HG02588 (cell line): Measurements from ENCODE around the gene USP6NL.
"Not testable (repeated sequence)": the region's sequence is repeated elsewhere in the genome, so short reads cannot be mapped to it uniquely, and the experiment has no call there.

Experiments used
- ATAC-seq: cut with Tn5 transposase; IDR thresholded peaks from one replicate; pipeline ENCODE4 v1.9.1; 2021; ENCODE audit warnings: mild to moderate bottlenecking, moderate library complexity; ENCODE audit not compliant: unreplicated experiment

USP6NL gene

DNA sequence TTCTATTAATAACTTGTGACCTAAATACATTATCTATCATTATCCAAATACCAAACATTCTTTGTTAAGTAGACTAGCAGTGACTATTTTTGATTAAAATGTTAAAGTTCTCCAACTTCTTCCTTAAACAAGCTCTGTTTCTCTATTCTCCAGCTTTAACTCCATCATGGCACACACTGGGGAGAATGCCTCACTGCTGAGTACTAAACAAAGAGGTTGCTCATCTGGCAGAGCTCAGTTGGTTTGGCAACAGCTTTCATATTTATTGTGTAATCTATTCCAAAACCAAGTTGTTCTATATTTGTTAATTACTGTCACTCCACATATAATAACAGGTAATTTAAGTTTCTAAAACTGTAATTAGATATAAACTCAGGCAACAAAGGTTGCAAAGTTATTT is 89.6 kb downstream of the USP6NL start:
- ATAC-seq, result no peak

DNA sequence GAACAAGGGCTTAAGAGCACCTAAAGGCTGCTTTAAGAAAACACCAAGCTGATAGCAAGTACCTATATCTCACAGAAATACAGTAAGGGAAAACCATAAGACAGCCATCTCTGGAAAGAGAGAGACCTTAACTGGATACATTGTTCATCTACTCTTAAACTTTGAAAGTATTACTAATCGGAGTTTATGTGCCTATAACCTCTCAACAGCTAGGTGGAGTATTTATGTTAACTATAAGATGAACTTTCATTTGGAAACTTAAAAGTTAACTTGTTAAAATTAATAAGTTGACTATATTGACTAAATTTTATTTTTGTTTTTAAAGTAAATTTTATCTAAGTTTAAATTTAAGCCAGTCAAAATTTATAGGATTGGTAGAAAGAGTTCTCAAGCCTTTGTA is 90.6 kb downstream of the USP6NL start:
- ATAC-seq, result no peak

DNA sequence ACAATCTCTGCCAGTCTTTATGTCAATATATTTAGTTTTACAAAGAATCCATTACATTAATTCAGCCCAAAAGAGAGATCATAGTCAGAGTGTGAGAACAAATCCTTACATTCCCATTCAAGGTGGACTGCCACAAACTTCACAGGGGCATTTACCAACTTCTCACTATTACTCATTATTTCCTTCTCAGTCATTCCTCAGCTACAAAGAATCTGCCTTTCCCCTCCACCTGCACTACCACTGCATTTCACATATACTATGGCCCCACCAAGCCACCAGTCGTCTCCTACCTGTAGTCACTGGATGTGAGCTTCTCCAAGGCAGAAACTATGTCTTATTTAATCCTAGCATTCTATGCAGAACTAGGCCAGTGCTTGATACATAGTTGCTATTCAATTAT is 94.3 kb downstream of the USP6NL start:
- ATAC-seq, result peak; percentile 59

- peak; percentile 66 for ATAC-seq
These were observed 95.1 kb downstream of the USP6NL start for GRCh38 chr10:11516431-11516746.

DNA sequence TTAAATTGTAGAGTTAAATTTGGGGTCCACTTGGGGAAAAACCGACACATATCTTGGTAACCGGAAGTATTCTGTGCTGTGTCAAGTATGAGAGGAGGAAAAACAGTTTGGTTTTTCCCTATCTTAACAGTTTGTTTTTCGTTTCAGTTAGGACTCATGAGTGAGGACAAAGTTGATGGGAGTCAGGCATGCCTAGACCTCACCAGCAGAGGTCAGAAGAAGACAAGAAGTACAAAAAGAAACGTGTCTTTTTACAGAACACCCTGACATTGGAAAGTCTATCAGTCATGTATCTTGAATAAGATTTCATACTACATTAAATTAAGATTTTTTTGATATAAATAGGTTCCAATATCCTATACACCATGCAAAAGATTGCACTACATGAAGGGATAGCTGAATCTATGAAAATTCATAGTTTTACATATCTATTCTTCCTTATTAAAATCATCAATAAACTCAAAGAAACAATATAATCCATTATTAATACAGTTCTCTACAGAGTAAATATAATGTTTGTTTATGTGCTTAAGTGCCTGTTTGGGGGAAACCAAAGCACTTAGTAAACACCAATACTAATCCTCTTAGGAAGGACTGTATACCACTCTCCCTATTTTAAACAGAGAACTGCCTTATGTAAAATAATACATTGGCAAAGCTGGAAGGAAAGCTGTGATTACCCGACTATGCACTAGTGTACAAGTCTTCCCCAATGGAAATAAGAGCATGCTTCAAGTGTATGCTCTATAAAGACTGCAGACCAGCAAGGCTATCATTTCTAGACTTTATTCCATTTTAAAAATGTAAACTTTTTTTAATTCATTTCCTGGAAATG is 95.6 kb downstream of the USP6NL start:
- ATAC-seq, result peak; percentile 13

DNA sequence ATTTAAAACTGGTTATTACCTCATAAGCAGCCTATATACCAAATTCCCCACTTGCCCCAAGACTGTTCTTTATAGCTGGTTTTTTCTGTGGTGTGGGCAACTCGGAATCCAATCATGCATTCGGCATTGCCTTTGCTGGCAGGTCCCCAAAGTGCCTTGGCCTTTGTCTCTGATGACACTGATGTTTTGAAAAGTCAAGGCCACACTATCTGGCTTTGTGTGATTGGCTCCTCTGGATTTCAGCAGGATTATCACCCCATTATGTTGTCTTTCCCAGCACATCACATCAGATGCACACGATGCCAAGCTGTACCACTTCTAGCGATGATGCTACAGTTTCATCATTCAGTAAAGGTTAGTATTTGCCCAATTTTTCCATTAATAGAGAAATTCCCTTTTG is 97.7 kb downstream of the USP6NL start:
- ATAC-seq, result no peak

- ATAC-seq, result no peak
These were observed 98.9 kb downstream of the USP6NL start for GRCh38 chr10:11512596-11512995.

- no peak for ATAC-seq
These were observed 100.1 kb downstream of the USP6NL start for GRCh38 chr10:11511321-11511720.

DNA sequence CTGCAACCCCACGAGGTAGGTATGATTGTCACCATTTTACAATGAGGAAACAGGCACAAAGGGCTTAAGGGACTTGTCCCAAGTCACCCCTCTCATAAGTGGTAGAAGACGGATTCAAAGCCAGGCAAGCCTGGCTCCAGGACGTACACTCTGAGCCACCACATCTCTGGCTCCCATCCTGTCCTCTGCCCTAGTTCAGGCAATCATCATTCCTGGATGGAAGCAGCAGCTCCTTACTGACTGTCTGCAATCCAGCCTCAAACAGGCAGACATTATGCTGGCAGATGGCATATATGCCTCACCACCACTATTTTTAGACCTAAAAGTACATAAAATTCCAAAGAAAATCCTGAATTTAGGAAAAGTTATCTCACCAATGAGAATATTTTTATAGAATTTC is 100.7 kb downstream of the USP6NL start:
- ATAC-seq, result no peak

GRCh38 chr10:11510281-11510680 is 101.2 kb downstream of the USP6NL start:
- ATAC-seq, result no peak

DNA sequence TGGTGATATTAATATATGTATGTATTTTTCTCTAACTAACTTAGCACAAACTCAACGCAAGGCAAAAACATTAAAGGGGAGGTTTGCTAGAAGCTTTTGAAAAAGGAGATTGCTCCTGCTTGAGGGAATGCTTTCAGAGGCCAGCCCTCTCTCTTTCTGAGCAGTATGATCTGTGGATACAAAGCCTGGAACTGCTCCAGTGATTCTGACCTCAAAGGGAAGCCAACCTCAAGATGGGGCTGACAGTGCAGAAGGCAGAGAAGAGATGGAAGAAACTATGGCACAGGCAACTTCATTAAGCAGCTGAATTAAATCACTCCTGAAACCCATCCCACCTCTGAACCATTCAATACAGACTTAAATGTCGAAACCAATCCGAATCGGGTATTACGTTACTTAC is 102.4 kb downstream of the USP6NL start:
- no peak for ATAC-seq

- no peak for ATAC-seq
These were observed 105.1 kb downstream of the USP6NL start for GRCh38 chr10:11506247-11506789.

DNA sequence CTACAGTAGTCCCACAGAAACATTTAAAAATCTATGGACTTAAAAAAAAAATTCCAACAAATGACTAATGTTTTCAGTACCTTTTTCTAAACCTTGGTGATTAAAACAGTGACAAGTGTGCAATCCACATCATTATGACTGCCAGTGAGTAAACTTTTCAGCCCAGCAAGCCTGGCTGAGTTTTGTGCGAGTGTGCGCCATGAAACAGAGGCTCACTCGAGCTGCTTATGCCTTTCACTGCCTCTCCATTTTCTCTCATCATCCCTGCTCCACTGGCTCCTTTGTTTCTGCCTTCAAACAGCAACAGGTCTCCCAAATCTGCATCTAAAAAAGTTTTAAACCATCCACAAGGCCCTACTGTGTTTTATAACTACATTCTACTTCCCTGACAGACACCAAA is 105.8 kb downstream of the USP6NL start:
- no peak for ATAC-seq

DNA sequence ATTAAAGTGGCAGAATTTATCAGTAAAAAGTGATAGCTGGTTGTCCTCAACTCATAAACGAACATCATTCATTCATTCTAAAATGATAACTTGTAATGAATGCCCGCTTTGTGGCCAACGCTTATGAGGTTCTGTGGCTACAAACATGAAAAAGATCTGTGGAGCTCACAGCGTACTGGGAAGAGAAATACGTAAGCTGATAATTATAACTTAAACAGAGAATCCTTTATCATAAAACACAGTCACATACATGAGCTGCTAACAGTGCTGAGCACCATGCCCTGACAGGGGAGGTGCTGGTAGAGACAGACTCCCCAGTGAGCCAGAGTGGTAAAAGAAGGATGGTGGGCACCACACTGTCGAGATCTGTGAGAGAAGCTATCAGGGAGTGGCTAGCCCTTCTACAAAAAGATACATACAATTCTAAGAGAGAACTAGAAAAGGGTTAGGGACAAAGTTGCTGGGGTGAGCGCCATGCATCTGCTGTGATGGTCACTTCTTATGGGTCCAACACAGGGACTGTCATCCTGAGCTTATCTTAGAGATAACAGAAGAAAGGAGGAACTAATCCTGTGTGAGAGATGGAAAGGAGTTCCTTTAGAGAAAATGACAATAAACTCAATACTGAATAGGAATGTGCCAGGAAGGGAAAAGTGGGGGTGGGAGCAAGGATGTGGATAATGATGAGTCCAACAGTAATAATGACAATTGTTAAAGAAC is 106.7 kb downstream of the USP6NL start:
- ATAC-seq, result no peak

DNA sequence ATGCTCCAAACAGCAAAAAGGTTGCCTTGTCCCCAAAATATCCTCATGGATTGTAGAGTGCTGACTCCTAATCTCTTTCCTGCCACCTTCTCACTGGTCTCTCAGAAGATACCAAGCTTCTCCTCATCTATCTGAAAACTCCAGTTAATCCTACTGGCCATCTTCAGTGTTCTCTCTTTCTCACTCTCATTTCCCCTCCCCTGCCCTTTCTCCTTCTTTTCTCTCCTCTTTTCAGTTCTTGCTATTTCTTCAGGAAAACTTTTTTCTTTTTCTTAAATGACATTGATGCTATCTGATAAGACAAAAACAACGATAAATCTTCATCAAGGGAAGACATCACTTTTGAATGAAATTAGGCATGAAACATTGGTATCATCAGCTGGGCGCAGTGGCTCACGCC is 109.8 kb downstream of the USP6NL start:
- no peak for ATAC-seq

DNA sequence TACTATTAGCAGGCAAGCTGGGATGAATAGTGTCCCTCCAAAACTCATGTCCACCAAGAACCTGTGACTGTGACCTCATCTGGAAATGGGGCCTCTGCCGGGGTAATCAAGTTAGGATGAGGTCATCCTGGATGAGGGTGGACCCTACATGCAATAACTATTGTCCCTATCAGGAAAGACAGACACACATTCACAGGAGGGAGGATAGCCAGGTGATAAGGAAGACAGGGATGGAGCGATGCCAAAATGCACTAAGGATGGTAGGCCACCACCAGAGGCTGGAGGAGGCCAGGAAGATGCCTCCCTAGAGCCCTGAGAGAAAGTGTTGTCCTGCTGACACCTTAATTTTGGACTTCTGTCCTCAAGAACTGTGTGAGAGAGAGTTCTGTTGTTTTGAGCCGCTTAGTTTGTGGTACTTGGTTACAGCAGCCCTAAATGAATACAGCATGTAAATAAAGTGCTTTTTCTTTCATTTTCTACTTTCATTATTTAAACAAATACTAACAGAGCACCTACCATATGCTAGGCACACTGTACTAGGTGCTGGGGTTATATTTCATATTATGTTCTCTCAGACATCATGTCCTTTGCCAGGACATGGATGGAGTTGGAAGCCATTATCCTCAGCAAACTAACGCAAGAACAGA is 111.9 kb downstream of the USP6NL start:
- ATAC-seq, result no peak

DNA sequence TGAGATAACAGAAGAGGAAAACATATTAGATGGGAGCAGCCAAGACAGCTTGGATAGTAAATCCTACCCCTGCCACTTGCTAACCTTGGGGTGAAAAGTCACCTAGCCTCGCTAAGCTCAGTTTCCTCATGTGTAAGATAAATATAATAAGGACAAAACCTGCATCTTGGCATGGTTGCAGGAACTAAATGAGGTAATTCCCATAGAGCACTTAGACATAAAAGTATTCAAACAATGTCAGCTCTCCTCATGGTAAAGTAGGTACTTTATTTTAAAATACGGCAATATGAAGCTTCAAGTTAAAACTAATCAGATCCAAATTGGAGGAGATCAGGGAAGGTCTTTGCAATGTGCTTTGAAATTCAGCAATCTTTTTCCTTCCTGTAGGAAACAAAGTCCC is 113.1 kb downstream of the USP6NL start:
- no peak for ATAC-seq

- not testable (repeated sequence) for ATAC-seq
These were observed 116.5 kb downstream of the USP6NL start for GRCh38 chr10:11494923-11495322.

- no peak for ATAC-seq
These were observed 117.8 kb downstream of the USP6NL start for GRCh38 chr10:11493646-11494045.

DNA sequence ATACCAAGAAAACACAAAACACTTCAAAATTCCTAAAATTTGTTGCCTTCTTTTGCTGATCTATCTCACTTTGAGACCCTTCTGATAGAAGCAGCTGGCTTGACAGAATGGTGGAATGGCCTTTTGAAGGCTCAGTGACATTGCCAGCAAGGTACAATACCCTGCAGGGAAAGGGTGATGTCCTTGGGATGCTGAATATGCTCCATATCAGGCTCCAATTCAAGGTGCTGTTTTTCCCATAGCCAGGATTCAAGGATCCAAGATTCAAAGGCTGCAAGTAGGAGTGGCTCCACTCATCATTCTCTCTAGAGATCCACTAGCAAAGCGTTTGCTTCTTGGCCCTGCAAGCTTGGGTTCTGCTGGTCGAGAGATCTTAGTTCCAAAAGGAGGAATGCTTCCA is 120.4 kb downstream of the USP6NL start:
- no peak for ATAC-seq

- ATAC-seq, result no peak
These were observed 121.9 kb downstream of the USP6NL start for GRCh38 chr10:11489591-11489990.

- ATAC-seq, result no peak
These were observed 123.3 kb downstream of the USP6NL start for GRCh38 chr10:11488126-11488525.
